ENCODE results near the gene GFAP. TPM values are rescaled to one million over a fixed set of nuclear protein-coding genes. Genes with fewer than 3 reads are reported as not detected.
A peak's percentile ranks its signal among the peaks of the same experiment; 100 is the strongest.

GFAP gene
- total RNA-seq, 4 donors from 2014 or later, result 0.33 to 2.3 (median 2.0) TPM; not detected in 1

GRCh38 chr17:44880062-44880461, 35.2 kb downstream of the GFAP start:
- Histone ChIP-seq H3K9me3 (no peaks in the 10 kb centered on the region), H3K36me3 (peaks cover 56 to 65% of the 10 kb centered on the region in 2 donors), H3K27ac (no peak overlapping the region), H3K4me1 (no peaks in the 10 kb centered on the region), H3K27me3 (no peaks in the 10 kb centered on the region), H3K4me3 (replicated peaks in 1 of 3) (no peak overlapping the region)
- WGBS, 2 donors, result 98 to 99% methylated on average over 2 of the region's 2 CpGs
- intact Hi-C loops (cut with DNase I), result no loop called here
- TF ChIP-seq POLR2A (IDR thresholded peaks at IDR 0.05), result no peak
- no peak for TF ChIP-seq CTCF (IDR thresholded peaks at IDR 0.05)
- no peak for DNase-seq

GRCh38 chr17:44879376-44879775, 35.9 kb downstream of the GFAP start:
- Histone ChIP-seq H3K9me3 (no peaks in the 10 kb centered on the region), H3K27me3 (no peaks in the 10 kb centered on the region), H3K4me1 (no peaks in the 10 kb centered on the region), H3K36me3 (peaks cover 56 to 66% of the 10 kb centered on the region in 2 donors), H3K4me3 (replicated peaks in 1 of 3) (no peak overlapping the region), H3K27ac (no peak overlapping the region)
- TF ChIP-seq CTCF (IDR thresholded peaks at IDR 0.05), result no peak
- no peak for TF ChIP-seq POLR2A (IDR thresholded peaks at IDR 0.05)
- 86 to 90% methylated on average over 5 to 6 of the region's 6 CpGs for WGBS, 2 donors
- intact Hi-C loops (cut with DNase I), result no loop called here
- no peak for DNase-seq

- no peaks in the 10 kb centered on the region for H3K27me3 ChIP-seq
- DNase-seq, result peak; percentile 30 to 38
- peaks cover 54 to 63% of the 10 kb centered on the region in 2 donors for H3K36me3 ChIP-seq
- no peak overlapping the region for H3K27ac ChIP-seq
- TF ChIP-seq CTCF (IDR thresholded peaks at IDR 0.05) (peak in 5 of 6 experiments; percentile 27 to 60 (median 48)), POLR2A (IDR thresholded peaks at IDR 0.05) (no peak)
- 39 to 48% methylated on average over 6 of the region's 6 CpGs for WGBS, 2 donors
- intact Hi-C loops (cut with DNase I), result no loop called here
- no peaks in the 10 kb centered on the region for H3K4me1 ChIP-seq
- H3K9me3 ChIP-seq, result no peaks in the 10 kb centered on the region
- no peak overlapping the region for H3K4me3 ChIP-seq (replicated peaks in 1 of 3)
Measured at GRCh38 chr17:44878627-44879221, 36.6 kb downstream of the GFAP start.

DNA sequence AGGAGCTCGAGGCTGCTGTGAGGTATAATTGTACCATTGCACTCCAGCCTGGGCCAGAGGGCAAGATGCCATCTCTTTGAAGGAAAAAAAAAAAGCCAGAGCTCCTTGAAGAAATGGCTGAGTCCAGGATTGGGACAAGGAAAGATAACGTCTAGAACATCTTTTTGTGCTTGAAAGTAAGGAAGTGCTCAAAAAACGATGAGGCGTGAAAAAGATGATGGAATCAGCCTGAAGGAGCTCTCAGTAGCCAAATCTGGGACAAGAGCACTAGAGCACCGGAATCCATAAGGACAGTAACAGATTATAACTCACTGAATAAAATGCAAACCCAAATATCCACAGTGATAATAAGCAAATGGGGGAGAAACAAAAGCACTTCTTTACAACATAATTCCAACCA, 38.2 kb downstream of the GFAP start:
- Histone ChIP-seq H3K36me3 (peaks cover 40 to 61% of the 10 kb centered on the region in 2 donors), H3K4me3 (replicated peaks in 1 of 3) (no peak overlapping the region), H3K27ac (no peak overlapping the region), H3K9me3 (no peaks in the 10 kb centered on the region), H3K4me1 (no peaks in the 10 kb centered on the region), H3K27me3 (no peaks in the 10 kb centered on the region)
- WGBS, 2 donors, result 75 to 84% methylated on average over 5 of the region's 5 CpGs
- TF ChIP-seq CTCF (IDR thresholded peaks at IDR 0.05), result no peak
- no peak for TF ChIP-seq POLR2A (IDR thresholded peaks at IDR 0.05)
- DNase-seq, result no peak
- intact Hi-C loops (cut with DNase I), result no loop called here

DNA sequence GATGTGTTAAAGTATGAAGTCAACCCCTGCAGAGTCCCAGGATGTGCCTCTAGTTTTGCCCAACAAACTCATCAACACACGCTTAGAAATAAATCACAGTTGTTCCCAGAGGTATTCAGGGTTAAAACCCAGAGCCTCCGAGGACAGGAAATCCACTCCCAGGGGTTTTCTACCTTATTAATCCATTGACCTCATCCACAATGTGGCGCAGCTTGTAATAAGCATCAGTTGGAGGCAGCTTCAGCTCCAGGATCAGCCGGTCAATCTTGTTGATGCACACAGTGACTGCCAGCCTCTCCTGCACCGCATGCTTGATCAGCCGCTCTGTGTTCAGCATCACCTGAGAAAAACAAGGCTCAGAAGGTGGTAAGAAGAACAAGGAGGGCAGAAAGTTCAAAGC, 39.5 kb downstream of the GFAP start:
- H3K9me3 ChIP-seq, result no peaks in the 10 kb centered on the region
- DNase-seq, result no peak
- no peak for TF ChIP-seq CTCF (IDR thresholded peaks at IDR 0.05)
- no peak for TF ChIP-seq POLR2A (IDR thresholded peaks at IDR 0.05)
- no peak overlapping the region for H3K4me3 ChIP-seq (replicated peaks in 1 of 3)
- H3K27me3 ChIP-seq, result no peaks in the 10 kb centered on the region
- H3K27ac ChIP-seq, result no peak overlapping the region
- peaks cover 51 to 61% of the 10 kb centered on the region in 2 donors for H3K36me3 ChIP-seq
- intact Hi-C loops (cut with DNase I), result no loop called here
- WGBS, 2 donors, result 96% methylated on average over 6 of the region's 6 CpGs
- no peaks in the 10 kb centered on the region for H3K4me1 ChIP-seq
